Fibroblast of lung (primary cell): Measurements from ENCODE around the gene SRC. TPM values are rescaled to one million over a fixed set of nuclear protein-coding genes. Genes with fewer than 3 reads are reported as not detected.

ENCODE experiments used
- DNase-seq, 2 donors: peaks; one replicate each; pipeline versions ENCODE4 v3.0.0 to v3.0.0-alpha.2; 2010; ENCODE audit warnings: low read depth in 2 of 2
- H2AFZ ChIP-seq: 2 replicates; pipeline ENCODE4 v1.5.1; 2012; ENCODE audit warnings: low read length, control low read depth, inconsistent platforms
- H3K27ac ChIP-seq: 2 replicates; pipeline ENCODE4 v1.5.1; 2011; ENCODE audit warnings: low read length, control low read depth; ENCODE audit not compliant: insufficient read depth
- H3K27me3 ChIP-seq: 2 replicates; pipeline ENCODE4 v1.5.1; 2011; ENCODE audit warnings: mild to moderate bottlenecking, low read length; ENCODE audit not compliant: control insufficient read depth, insufficient read depth
- H3K36me3 ChIP-seq: 2 replicates; pipeline ENCODE4 v1.5.1; 2011; ENCODE audit warnings: low read length; ENCODE audit not compliant: control insufficient read depth, insufficient read depth
- H3K4me1 ChIP-seq: 2 replicates; pipeline ENCODE4 v1.5.1; 2011; ENCODE audit warnings: low read length; ENCODE audit not compliant: control insufficient read depth, insufficient read depth; ENCODE audit errors: extremely low read depth
- H3K4me2 ChIP-seq: 2 replicates; pipeline ENCODE4 v1.5.1; 2011; ENCODE audit warnings: low read length, control low read depth; ENCODE audit not compliant: insufficient read depth; ENCODE audit errors: extremely low read depth
- H3K4me3 ChIP-seq, 4 experiments: fragments of 200-600 bp in 1 of 4; sonication (generic) in 1 of 4; replicated peaks in 1 of 4; 2 replicates each; pipeline ENCODE4 v1.5.1; 2011 to 2016; ENCODE audit warnings: low read length in 4 of 4, low read depth in 3 of 4, mild to moderate bottlenecking in 3 of 4, control low read depth in 2 of 4, inconsistent platforms in 1 of 4, mixed read lengths in 1 of 4; ENCODE audit not compliant: insufficient read depth in 1 of 4; ENCODE audit errors: control extremely low read depth in 1 of 4
- H3K79me2 ChIP-seq: 2 replicates; pipeline ENCODE4 v1.5.1; 2012; ENCODE audit warnings: mild to moderate bottlenecking, low read length, inconsistent platforms; ENCODE audit not compliant: control insufficient read depth, insufficient read depth
- H3K9ac ChIP-seq: 2 replicates; pipeline ENCODE4 v1.5.1; 2011; ENCODE audit warnings: mild to moderate bottlenecking, low read length, control low read depth; ENCODE audit not compliant: insufficient read depth
- H3K9me3 ChIP-seq: 2 replicates; pipeline ENCODE4 v1.5.1; 2012; ENCODE audit warnings: low read depth, low read length; ENCODE audit not compliant: control insufficient read depth, insufficient read depth
- H4K20me1 ChIP-seq: 2 replicates; pipeline ENCODE4 v1.5.1; 2011; ENCODE audit warnings: low read length; ENCODE audit not compliant: control insufficient read depth, insufficient read depth; ENCODE audit errors: extremely low read depth
- EZH2 ChIP-seq: IDR thresholded peaks from 2 replicates; pipeline ENCODE4 v1.5.1; 2012; ENCODE audit warnings: low read length, control low read depth, mild to moderate bottlenecking; ENCODE audit errors: missing control alignments
- polyA plus RNA-seq, 2 donors: library from polyadenylated mRNA; depleted of rRNA in 1 of 2; stranded (reverse) in 1 of 2; unstranded in 1 of 2; fragments of >200 nt; gene quantifications; 2 replicates each; pipeline ENCODE4 v1.2.1, GENCODE V29; 2011 to 2012; ENCODE audit warnings: missing spikeins in 1 of 2
- total RNA-seq: library from RNA; depleted of rRNA; stranded (reverse); fragments of >200 nt; gene quantifications from 2 replicates; pipeline ENCODE4 v1.2.1, GENCODE V29; 2014
- TF ChIP-seq, protein P1 (sequence below), 2 donors: IDR thresholded peaks in 1 of 2; conservative IDR thresholded peaks in 1 of 2; 1 replicate in 1 of 2; 2 replicates in 1 of 2; pipeline ENCODE4 v1.5.1; 2011 to 2012; ENCODE audit warnings: low read length in 2 of 2, control low read depth in 1 of 2, inconsistent platforms in 1 of 2, low read depth in 1 of 2, mild to moderate bottlenecking in 1 of 2

Gene SRC
- total and polyA plus RNA-seq, 2 donors (not counting 1 experiment from before 2014, with no cell fraction given), result 17.8 to 20.3 TPM

DNA sequence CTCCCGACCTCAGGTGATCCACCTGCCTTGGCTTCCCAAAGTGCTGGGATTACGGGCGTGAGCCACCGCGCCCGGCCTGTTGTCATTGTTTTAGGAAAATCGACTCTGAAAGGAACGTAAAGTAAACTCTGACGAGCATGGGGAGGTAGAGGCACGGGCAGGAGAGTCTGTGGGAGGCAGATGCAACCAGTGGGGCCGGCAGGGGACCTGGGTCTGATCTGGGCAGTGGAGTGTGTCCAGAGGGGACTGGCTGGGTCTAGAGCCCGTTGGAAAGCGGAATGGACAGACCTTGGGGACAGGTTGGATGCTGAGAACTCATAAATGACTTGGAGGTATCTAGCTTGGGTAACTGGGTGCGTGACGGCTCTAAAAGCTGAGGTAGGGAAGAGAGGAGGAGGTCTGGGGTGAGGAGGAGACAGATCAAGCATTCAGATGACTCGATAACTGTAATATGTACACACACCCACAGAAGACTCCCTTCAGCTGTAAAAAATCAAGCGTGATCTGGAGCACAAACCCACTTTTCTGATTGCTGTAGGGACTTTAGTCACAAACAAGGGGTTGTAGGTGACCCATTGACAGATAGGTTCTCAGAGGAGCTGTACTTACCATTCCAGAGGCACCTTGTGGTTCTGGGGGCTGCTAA, 34.1 kb upstream of the SRC start:
- no peaks in the 10 kb centered on the region for H3K27me3 ChIP-seq
- peaks cover 10% of the 10 kb centered on the region for H3K36me3 ChIP-seq
- H3K4me2 ChIP-seq, result peak overlapping the region; percentile 32
- DNase-seq, result peak in 1 of 2 donors; percentile 58
- TF ChIP-seq EZH2, result no peak
- TF ChIP-seq, protein P1, sequence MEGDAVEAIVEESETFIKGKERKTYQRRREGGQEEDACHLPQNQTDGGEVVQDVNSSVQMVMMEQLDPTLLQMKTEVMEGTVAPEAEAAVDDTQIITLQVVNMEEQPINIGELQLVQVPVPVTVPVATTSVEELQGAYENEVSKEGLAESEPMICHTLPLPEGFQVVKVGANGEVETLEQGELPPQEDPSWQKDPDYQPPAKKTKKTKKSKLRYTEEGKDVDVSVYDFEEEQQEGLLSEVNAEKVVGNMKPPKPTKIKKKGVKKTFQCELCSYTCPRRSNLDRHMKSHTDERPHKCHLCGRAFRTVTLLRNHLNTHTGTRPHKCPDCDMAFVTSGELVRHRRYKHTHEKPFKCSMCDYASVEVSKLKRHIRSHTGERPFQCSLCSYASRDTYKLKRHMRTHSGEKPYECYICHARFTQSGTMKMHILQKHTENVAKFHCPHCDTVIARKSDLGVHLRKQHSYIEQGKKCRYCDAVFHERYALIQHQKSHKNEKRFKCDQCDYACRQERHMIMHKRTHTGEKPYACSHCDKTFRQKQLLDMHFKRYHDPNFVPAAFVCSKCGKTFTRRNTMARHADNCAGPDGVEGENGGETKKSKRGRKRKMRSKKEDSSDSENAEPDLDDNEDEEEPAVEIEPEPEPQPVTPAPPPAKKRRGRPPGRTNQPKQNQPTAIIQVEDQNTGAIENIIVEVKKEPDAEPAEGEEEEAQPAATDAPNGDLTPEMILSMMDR (conservative IDR thresholded peaks at IDR 0.05 in 1 of 2, IDR thresholded peaks at IDR 0.05 in 1 of 2; ENCODE audit: low read depth in 1 of 2, low read length in 2 of 2), result no peak
- H3K4me3 ChIP-seq, result no peak overlapping the region
- H2AFZ ChIP-seq, result no peak overlapping the region
- H3K9ac ChIP-seq, result no peak overlapping the region
- H3K79me2 ChIP-seq, result peaks cover 13% of the 10 kb centered on the region
- no peaks in the 10 kb centered on the region for H4K20me1 ChIP-seq
- H3K27ac ChIP-seq, result peak overlapping the region; percentile 64
- no peaks in the 10 kb centered on the region for H3K9me3 ChIP-seq
- H3K4me1 ChIP-seq, result peaks cover 27% of the 10 kb centered on the region

DNA sequence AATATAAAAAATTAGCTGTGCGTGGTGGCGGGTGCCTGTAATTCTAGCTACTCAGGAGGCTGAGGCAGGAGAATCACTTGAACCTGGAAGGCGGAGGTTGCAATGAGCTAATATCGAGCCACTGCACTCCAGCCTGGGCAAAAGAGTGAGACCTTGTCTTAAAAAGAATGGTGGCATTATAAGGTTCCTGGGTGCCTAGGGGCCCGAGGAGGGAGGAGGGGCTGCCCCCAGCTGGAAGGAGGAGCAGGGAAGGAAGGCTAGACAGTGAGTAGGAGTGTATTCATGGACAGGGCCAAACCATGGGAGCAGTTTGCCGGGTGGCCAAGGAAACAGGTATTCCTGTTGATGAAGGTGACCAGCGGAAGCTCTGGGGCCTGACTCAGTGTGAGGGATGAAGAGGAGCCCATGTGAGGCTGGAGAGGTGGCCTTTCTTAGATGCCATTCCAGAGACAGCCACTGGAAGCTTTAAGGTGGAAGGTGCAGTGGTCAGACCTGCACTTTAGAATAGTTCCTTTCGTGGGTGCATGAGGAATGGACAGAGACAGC, 32.3 kb upstream of the SRC start:
- TF ChIP-seq, protein P1 (conservative IDR thresholded peaks at IDR 0.05 in 1 of 2, IDR thresholded peaks at IDR 0.05 in 1 of 2; ENCODE audit: low read depth in 1 of 2, low read length in 2 of 2), result no peak
- no peak for TF ChIP-seq EZH2
- H2AFZ ChIP-seq, result no peak overlapping the region
- peaks cover 17% of the 10 kb centered on the region for H3K36me3 ChIP-seq
- no peaks in the 10 kb centered on the region for H3K9me3 ChIP-seq
- no peaks in the 10 kb centered on the region for H3K27me3 ChIP-seq
- H3K27ac ChIP-seq, result peak overlapping the region; percentile 89
- H4K20me1 ChIP-seq, result no peaks in the 10 kb centered on the region
- no peak overlapping the region for H3K4me2 ChIP-seq
- H3K9ac ChIP-seq, result no peak overlapping the region
- peaks cover 27% of the 10 kb centered on the region for H3K4me1 ChIP-seq
- peaks cover 13% of the 10 kb centered on the region for H3K79me2 ChIP-seq
- no peak overlapping the region for H3K4me3 ChIP-seq
- DNase-seq, result no peak

DNA sequence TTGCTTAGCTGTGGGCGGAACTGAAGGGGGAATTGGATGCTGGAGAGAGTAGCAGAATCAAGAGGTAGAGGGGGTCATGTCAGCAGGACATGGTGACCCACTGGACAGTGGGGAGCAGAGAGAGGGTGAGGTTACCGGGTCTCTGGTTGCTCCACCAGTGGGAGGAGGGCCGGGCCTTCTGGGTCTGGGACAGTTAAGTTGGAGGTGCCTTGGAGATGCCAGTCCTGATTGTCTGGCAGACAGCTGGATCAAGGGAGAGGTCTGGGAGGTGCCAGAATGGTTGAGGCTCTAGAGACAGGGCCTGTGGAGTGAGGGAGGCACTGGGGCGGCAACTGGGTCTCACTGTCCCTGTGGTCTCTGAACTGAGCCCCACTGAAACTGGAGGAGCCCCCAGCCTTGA, 31.8 kb upstream of the SRC start:
- no peak overlapping the region for H3K4me2 ChIP-seq
- peaks cover 17% of the 10 kb centered on the region for H3K36me3 ChIP-seq
- H3K4me1 ChIP-seq, result peaks cover 27% of the 10 kb centered on the region
- no peak overlapping the region for H3K4me3 ChIP-seq
- H3K79me2 ChIP-seq, result peaks cover 13% of the 10 kb centered on the region
- H2AFZ ChIP-seq, result no peak overlapping the region
- TF ChIP-seq EZH2, result no peak
- TF ChIP-seq, protein P1 (conservative IDR thresholded peaks at IDR 0.05 in 1 of 2, IDR thresholded peaks at IDR 0.05 in 1 of 2; ENCODE audit: low read depth in 1 of 2, low read length in 2 of 2), result no peak
- H3K9me3 ChIP-seq, result no peaks in the 10 kb centered on the region
- H3K27ac ChIP-seq, result peak overlapping the region; percentile 89
- DNase-seq, result no peak
- no peak overlapping the region for H3K9ac ChIP-seq
- no peaks in the 10 kb centered on the region for H3K27me3 ChIP-seq
- H4K20me1 ChIP-seq, result no peaks in the 10 kb centered on the region
